ENCODE data around the gene SAG. TPM values are rescaled to one million over a fixed set of nuclear protein-coding genes. Genes with fewer than 3 reads are reported as not detected.

The SAG gene
- total and polyA plus RNA-seq, 9 of the 15 experiments (the other 6 are each of a cell fraction or from before 2014, with no cell fraction given): 0.04 to 0.64 (median 0.31) TPM; not detected in 5

DNA sequence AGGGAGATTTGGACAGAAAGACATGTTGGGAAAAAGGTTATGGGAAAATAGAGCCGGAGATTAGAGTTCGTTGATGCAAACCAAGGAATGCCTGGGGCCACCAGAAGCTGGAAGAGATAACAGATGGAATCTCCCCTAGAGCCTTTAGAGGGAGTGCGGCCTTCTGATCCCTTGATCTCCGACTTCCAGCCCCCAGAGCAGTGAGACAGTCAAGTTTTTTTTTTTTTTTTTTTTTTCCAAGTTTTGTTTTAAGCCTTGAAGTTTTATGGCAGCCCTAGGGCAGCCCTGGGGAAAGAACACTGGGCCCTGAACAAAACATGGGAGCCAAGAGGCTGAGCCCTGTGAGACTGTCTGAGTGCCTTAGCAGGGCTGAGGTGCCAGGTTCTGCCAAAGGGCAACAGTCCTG is 53.2 kb downstream of the SAG start:
- peaks cover 12% of the 10 kb centered on the region; the same call in 2 of the 3 replicates for H3K36me3 ChIP-seq (ENCODE audit: control insufficient read depth, insufficient read depth, low read length)
- H4K20me1 ChIP-seq (replicated peaks; ENCODE audit: control insufficient read depth, insufficient read depth, low read length): peaks cover 5% of the 10 kb centered on the region; the same call in 1 of the 2 replicates
- peaks cover 44% of the 10 kb centered on the region for H3K79me2 ChIP-seq (ENCODE audit: control insufficient read depth, insufficient read depth, low read length)
- DNase-seq (ENCODE audit: extremely low read depth in 1 of 4, low spot score in 3 of 4) (peak in 2 of 4 experiments; percentile 44 to 61), ATAC-seq (peak; percentile 85), FAIRE-seq (peak; percentile 83)
- no peaks in the 10 kb centered on the region for H3K9me1 ChIP-seq (ENCODE audit: control insufficient read depth, insufficient read depth, low read length)
- 0% methylated on average over 3 of the region's 4 CpGs for WGBS (ENCODE audit: insufficient coverage, low coverage, missing lambda C conversion rate)
- H3K27ac ChIP-seq (ENCODE audit: extremely low read depth, low read depth, low read length): peak overlapping the region; percentile 36; the same call in 1 of the 3 replicates
- no TSS peak for BruUV-seq (replicated peaks)
- in situ Hi-C loops (cut with MboI) (no loop called here), intact Hi-C loops (cut with micrococcal nuclease) (no loop called here)
- H3K4me1 ChIP-seq (replicated peaks in 1 of 2; ENCODE audit: control insufficient read depth in 2 of 2, insufficient read depth in 2 of 2, low read length in 2 of 2): peaks cover 10 to 18% of the 10 kb centered on the region in 2 experiments; a peak in 3 of 5 replicates
- no peaks in the 10 kb centered on the region for H3K27me3 ChIP-seq (ENCODE audit: control insufficient read depth in 2 of 2, insufficient read depth in 2 of 2, low read length in 2 of 2)
- peak overlapping the region in 1 of 2 experiments; percentile 79; a peak in 2 of 4 replicates for H3K9ac ChIP-seq (ENCODE audit: insufficient read depth in 1 of 2, low read depth in 2 of 2, low read length in 2 of 2)
- no peak overlapping the region for H2AFZ ChIP-seq (ENCODE audit: low read depth, low read length)
- H3K9me3 ChIP-seq (replicated peaks; ENCODE audit: control insufficient read depth, insufficient read depth, low read depth, low read length): no peaks in the 10 kb centered on the region
- peak overlapping the region; percentile 13; the same call in 1 of the 2 replicates for H3K4me2 ChIP-seq (ENCODE audit: insufficient read depth, low read length)
- H3K4me3 ChIP-seq: no peak overlapping the region
- POLR2A ChIA-PET: interaction anchor here (0.6 to 1.2 kb wide), 2 partner anchors 18 to 1157 kb away, joined by 3 to 4 read pairs; no protein-coding TSS in a partner anchor
- CTCF ChIA-PET (ENCODE audit: low intra/inter-chr PET ratio): interaction anchor here (0.6 kb wide), 1 partner anchor 1567 kb away, joined by 3 read pairs; no protein-coding TSS in a partner anchor
- TF ChIP-seq ZFX (CRISPR knock-in tag; IDR thresholded peaks at IDR 0.05): peak; percentile 45
- TF ChIP-seq MTA2 (IDR thresholded peaks at IDR 0.05; ENCODE audit: low read depth): peak; percentile 61
- no peak for TF ChIP-seq MED1 (CRISPR knock-in tag; IDR thresholded peaks at IDR 0.05; ENCODE audit: borderline replicate concordance)
- TF ChIP-seq SMARCE1 (IDR thresholded peaks at IDR 0.05): peak; percentile 63; the same call in 1 of the 2 replicates
- TF ChIP-seq, protein P1, sequence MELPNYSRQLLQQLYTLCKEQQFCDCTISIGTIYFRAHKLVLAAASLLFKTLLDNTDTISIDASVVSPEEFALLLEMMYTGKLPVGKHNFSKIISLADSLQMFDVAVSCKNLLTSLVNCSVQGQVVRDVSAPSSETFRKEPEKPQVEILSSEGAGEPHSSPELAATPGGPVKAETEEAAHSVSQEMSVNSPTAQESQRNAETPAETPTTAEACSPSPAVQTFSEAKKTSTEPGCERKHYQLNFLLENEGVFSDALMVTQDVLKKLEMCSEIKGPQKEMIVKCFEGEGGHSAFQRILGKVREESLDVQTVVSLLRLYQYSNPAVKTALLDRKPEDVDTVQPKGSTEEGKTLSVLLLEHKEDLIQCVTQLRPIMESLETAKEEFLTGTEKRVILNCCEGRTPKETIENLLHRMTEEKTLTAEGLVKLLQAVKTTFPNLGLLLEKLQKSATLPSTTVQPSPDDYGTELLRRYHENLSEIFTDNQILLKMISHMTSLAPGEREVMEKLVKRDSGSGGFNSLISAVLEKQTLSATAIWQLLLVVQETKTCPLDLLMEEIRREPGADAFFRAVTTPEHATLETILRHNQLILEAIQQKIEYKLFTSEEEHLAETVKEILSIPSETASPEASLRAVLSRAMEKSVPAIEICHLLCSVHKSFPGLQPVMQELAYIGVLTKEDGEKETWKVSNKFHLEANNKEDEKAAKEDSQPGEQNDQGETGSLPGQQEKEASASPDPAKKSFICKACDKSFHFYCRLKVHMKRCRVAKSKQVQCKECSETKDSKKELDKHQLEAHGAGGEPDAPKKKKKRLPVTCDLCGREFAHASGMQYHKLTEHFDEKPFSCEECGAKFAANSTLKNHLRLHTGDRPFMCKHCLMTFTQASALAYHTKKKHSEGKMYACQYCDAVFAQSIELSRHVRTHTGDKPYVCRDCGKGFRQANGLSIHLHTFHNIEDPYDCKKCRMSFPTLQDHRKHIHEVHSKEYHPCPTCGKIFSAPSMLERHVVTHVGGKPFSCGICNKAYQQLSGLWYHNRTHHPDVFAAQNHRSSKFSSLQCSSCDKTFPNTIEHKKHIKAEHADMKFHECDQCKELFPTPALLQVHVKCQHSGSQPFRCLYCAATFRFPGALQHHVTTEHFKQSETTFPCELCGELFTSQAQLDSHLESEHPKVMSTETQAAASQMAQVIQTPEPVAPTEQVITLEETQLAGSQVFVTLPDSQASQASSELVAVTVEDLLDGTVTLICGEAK (IDR thresholded peaks at IDR 0.05): 0 out of 2 replicates have a peak, but pooled peaks have one; percentile 15
- TF ChIP-seq, protein P1 (CRISPR knock-in tag; IDR thresholded peaks at IDR 0.05): no peak
- peak; percentile 68 for TF ChIP-seq TAL1 (IDR thresholded peaks at IDR 0.05)
- TF ChIP-seq ZNF436 (CRISPR knock-in tag; IDR thresholded peaks at IDR 0.05): no peak
- 0 out of 4 replicates have a peak, but pooled peaks of 1 of the 2 experiments have one; percentile 28 for TF ChIP-seq KDM1A (IDR thresholded peaks at IDR 0.05)
- peak; percentile 82 for TF ChIP-seq ARID1B (IDR thresholded peaks at IDR 0.05)
- TF ChIP-seq EP300 (IDR thresholded peaks at IDR 0.05; ENCODE audit: low read length): peak; percentile 49; the same call in 1 of the 2 replicates
- no peak for TF ChIP-seq ZNF124 (CRISPR knock-in tag; IDR thresholded peaks at IDR 0.05)
- 0 out of 4 replicates have a peak, but pooled peaks of 1 of the 2 experiments have one; percentile 56 for TF ChIP-seq TEAD1 (CRISPR knock-in tag; IDR thresholded peaks at IDR 0.05)
- TF ChIP-seq ZBTB7A (IDR thresholded peaks at IDR 0.05; ENCODE audit: borderline replicate concordance, control insufficient read depth, low read depth, low read length): peak; percentile 27; the same call in 1 of the 2 replicates
- TF ChIP-seq SLC30A9 (CRISPR knock-in tag; IDR thresholded peaks at IDR 0.05): no peak
- peak; percentile 53 for TF ChIP-seq CBFA2T2 (conservative IDR thresholded peaks at IDR 0.05)
